Suprapubic skin (tissue), 4 donors: ENCODE measurements around the gene MOB3B. TPM values are rescaled to one million over a fixed set of nuclear protein-coding genes. Genes with fewer than 3 reads are reported as not detected.

Experiments
- DNase-seq, 2 donors: peaks; one replicate each; pipeline ENCODE4 v3.0.0-alpha.2; 2019; ENCODE audit warnings: low spot score in 2 of 2
- H3K27ac ChIP-seq: fragments of 200-600 bp; sonication (generic); one replicate; pipeline ENCODE4 v1.5.1; 2019
- H3K27me3 ChIP-seq: fragments of 200-600 bp; sonication (generic); one replicate; pipeline ENCODE4 v1.5.1; 2019
- H3K36me3 ChIP-seq: fragments of 200-600 bp; sonication (generic); one replicate; pipeline ENCODE4 v1.5.1; 2019
- H3K4me1 ChIP-seq: fragments of 200-600 bp; sonication (generic); one replicate; pipeline ENCODE4 v1.5.1; 2019
- H3K4me3 ChIP-seq: fragments of 200-600 bp; sonication (generic); one replicate; pipeline ENCODE4 v1.5.1; 2019; ENCODE audit warnings: mild to moderate bottlenecking
- H3K9me3 ChIP-seq: fragments of 200-600 bp; sonication (generic); one replicate; pipeline ENCODE4 v1.5.1; 2019
- CTCF ChIP-seq, 2 donors: fragments of 200-600 bp in 1 of 2; fragments of 450-650 bp in 1 of 2; sonication (generic) in 1 of 2; IDR thresholded peaks; one replicate each; pipeline ENCODE4 v1.5.1; 2016 to 2019; ENCODE audit warnings: antibody characterized with exemption in 2 of 2, mild to moderate bottlenecking in 1 of 2, moderate library complexity in 1 of 2
- EP300 ChIP-seq: sonication (generic); formaldehyde crosslinking; IDR thresholded peaks from one replicate; pipeline ENCODE4 v1.6.1; 2017; ENCODE audit warnings: antibody characterized with exemption
- POLR2A ChIP-seq, 2 donors: fragments of 450-650 bp; IDR thresholded peaks; one replicate each; pipeline ENCODE4 v1.6.1; 2017; ENCODE audit warnings: antibody characterized with exemption in 2 of 2, mild to moderate bottlenecking in 2 of 2, moderate library complexity in 2 of 2
- POLR2AphosphoS5 ChIP-seq, 3 donors: sonication (generic); formaldehyde crosslinking; IDR thresholded peaks; one replicate each; pipeline ENCODE4 v1.6.1; 2017; ENCODE audit warnings: antibody characterized with exemption in 3 of 3
- WGBS: methylation state at CpG from one replicate; pipeline ENCODE4 v1.1.5; 2018; 5-methylcytosine and 5-hydroxymethylcytosine counted together
- total RNA-seq, 4 donors: library from RNA; depleted of rRNA; stranded (reverse); fragments of >200 nt; gene quantifications; one replicate each; pipeline ENCODE4 v1.1.0, GENCODE V29; 2016

Gene MOB3B
- total RNA-seq, 4 donors from 2014 or later, result 8.2 to 21.5 (median 10.9) TPM

- no peaks in the 10 kb centered on the region for H3K27me3 ChIP-seq
- TF ChIP-seq POLR2AphosphoS5 (IDR thresholded peaks at IDR 0.05), result no peak
- TF ChIP-seq CTCF (IDR thresholded peaks at IDR 0.05), result no peak
- no peaks in the 10 kb centered on the region for H3K9me3 ChIP-seq
- WGBS, result 43% methylated on average over 4 of the region's 4 CpGs
- H3K36me3 ChIP-seq, result no peaks in the 10 kb centered on the region
- peaks cover 12% of the 10 kb centered on the region for H3K4me1 ChIP-seq
- no peak for DNase-seq
- H3K4me3 ChIP-seq, result no peak overlapping the region
- no peak overlapping the region for H3K27ac ChIP-seq
Measured at GRCh38 chr9:27442464-27442863, 87.2 kb downstream of the MOB3B start.

DNA sequence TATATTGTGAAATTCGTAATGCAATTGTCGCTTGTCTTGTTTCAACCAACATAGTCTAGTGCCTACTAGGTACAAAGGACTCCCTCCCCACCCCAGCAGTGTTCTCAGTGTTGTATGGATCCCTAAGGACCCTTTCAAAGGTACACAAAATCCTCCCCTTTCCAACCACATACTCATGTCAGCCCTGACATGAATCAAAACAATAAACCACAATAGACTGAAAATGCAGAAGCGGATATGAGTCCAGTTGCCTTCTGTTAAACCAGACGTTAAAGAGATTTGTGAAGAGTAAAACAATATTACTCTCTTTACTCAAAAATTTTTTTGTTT, 87.9 kb downstream of the MOB3B start:
- Histone ChIP-seq H3K27ac (no peak overlapping the region), H3K36me3 (no peaks in the 10 kb centered on the region), H3K27me3 (no peaks in the 10 kb centered on the region), H3K4me1 (peaks cover 16% of the 10 kb centered on the region), H3K4me3 (no peak overlapping the region), H3K9me3 (no peaks in the 10 kb centered on the region)
- 92% methylated on average over 4 of the region's 4 CpGs for WGBS
- no peak for DNase-seq
- TF ChIP-seq POLR2A (IDR thresholded peaks at IDR 0.05), result no peak
- no peak for TF ChIP-seq EP300
- no peak for TF ChIP-seq CTCF (IDR thresholded peaks at IDR 0.05)
- no peak for TF ChIP-seq POLR2AphosphoS5 (IDR thresholded peaks at IDR 0.05)

- H3K4me3 ChIP-seq, result no peak overlapping the region
- H3K9me3 ChIP-seq, result no peaks in the 10 kb centered on the region
- H3K27me3 ChIP-seq, result no peaks in the 10 kb centered on the region
- no peak for TF ChIP-seq EP300
- TF ChIP-seq POLR2A (IDR thresholded peaks at IDR 0.05), result no peak
- TF ChIP-seq CTCF (IDR thresholded peaks at IDR 0.05), result no peak
- no peak for TF ChIP-seq POLR2AphosphoS5 (IDR thresholded peaks at IDR 0.05)
- DNase-seq, result no peak
- no peaks in the 10 kb centered on the region for H3K36me3 ChIP-seq
- H3K27ac ChIP-seq, result no peak overlapping the region
- WGBS, result 96% methylated on average over 5 of the region's 5 CpGs
- peaks cover 21% of the 10 kb centered on the region for H3K4me1 ChIP-seq
Measured at GRCh38 chr9:27440888-27441740, 88.5 kb downstream of the MOB3B start.

DNA sequence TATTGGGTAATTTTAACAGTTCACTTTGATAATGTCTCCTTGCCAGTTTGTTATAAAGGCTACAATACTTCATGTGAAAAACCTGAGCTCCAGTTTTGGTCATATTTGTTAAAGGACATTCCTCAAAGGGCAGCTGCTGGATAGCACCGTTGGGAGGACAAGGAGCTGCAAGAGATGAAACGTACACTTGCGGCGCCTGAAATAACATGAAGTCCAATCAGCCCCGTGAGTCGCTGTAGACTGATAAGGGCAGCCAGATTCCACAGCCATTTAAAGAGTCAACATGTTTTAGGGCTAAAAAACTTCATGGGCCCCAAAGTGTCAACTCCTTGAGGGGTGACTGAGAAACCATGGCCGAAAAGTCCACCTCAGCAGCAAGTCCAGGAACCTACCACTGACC, 91.1 kb downstream of the MOB3B start:
- 96% methylated on average over 7 of the region's 7 CpGs for WGBS
- no peak overlapping the region for H3K4me3 ChIP-seq
- peaks cover 45% of the 10 kb centered on the region for H3K4me1 ChIP-seq
- H3K27ac ChIP-seq, result no peak overlapping the region
- no peak for DNase-seq
- no peak for TF ChIP-seq POLR2AphosphoS5 (IDR thresholded peaks at IDR 0.05)
- TF ChIP-seq CTCF (IDR thresholded peaks at IDR 0.05), result no peak
- no peak for TF ChIP-seq POLR2A (IDR thresholded peaks at IDR 0.05)
- TF ChIP-seq EP300, result no peak
- no peaks in the 10 kb centered on the region for H3K27me3 ChIP-seq
- no peaks in the 10 kb centered on the region for H3K9me3 ChIP-seq
- no peaks in the 10 kb centered on the region for H3K36me3 ChIP-seq

DNA sequence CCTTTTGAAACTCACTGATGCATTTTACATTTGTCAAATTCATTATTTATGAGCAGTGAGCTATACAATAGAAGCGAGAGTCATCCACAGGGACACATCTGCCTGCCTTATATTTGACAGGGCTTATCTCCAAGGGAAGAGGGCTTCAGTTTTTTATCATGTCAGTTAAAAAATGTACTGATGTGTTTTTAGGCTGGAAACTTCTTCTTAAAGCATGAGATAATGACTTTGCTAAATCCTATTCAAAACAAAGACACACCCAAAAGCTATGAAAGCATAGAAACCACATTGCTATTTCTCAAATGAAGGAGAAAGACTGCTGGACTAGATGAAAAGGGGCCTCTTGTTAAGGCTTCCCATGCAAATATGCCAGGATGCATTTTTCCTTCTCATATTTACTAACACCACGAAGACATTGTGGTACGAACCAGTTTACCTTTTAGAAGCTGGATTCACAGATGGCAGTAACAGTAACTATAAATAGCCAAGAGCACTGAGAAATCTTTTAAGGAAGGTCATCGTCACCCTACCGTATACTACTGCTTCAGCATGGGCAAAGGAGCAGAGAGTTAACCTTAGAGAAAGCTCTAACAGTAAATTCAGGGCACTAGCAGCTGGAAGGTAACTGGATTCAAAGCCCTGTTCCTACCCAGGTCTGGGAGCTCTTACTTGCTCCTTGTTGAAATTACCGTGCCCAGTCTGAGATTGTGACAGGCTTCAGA, 91.8 kb downstream of the MOB3B start:
- Histone ChIP-seq H3K27me3 (no peaks in the 10 kb centered on the region), H3K4me1 (peaks cover 48% of the 10 kb centered on the region), H3K4me3 (no peak overlapping the region), H3K27ac (no peak overlapping the region), H3K9me3 (no peaks in the 10 kb centered on the region), H3K36me3 (no peaks in the 10 kb centered on the region)
- 54% methylated on average over 6 of the region's 6 CpGs for WGBS
- no peak for TF ChIP-seq POLR2A (IDR thresholded peaks at IDR 0.05)
- no peak for TF ChIP-seq EP300
- TF ChIP-seq POLR2AphosphoS5 (IDR thresholded peaks at IDR 0.05), result no peak
- no peak for TF ChIP-seq CTCF (IDR thresholded peaks at IDR 0.05)
- DNase-seq, result no peak
